Measurements from ENCODE around the gene ANKRD28. TPM values are rescaled to one million over a fixed set of nuclear protein-coding genes. Genes with fewer than 3 reads are reported as not detected.

The ANKRD28 gene
- total and polyA plus RNA-seq, 2 donors from 2014 or later, result 9.8 to 72.4 TPM

DNA sequence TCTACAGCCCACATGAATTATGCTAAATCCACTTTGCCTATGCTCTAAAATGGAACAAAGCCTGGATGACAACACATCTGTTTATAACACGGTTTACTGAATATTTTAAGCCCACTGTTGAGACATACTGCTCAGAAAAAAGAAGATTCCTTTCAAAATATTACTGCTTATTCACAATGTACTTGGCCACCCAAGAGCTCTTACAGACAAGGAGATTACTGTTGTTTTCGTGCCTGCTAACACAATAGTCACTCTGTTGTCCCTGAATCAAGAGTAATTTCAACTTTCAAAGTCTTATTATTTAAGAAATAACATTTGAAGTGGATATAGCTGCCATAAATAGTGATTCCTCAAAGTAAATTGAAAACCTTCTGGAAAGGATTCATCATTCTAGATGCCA lies 70.9 kb downstream of the ANKRD28 start:
- Histone ChIP-seq H3K27me3 (ENCODE audit: control insufficient read depth, insufficient read depth, low read length) (no peaks in the 10 kb centered on the region), H3K9ac (ENCODE audit: low read length in 3 of 3) (no peak overlapping the region), H3K4me3 (ENCODE audit: low read length in 3 of 3) (no peak overlapping the region), H3K9me3 (ENCODE audit: control insufficient read depth in 2 of 3, insufficient read depth in 1 of 3, low read length in 3 of 3) (no peaks in the 10 kb centered on the region), H3K36me3 (ENCODE audit: control insufficient read depth in 2 of 3, insufficient read depth in 3 of 3, low read length in 3 of 3) (no peaks in the 10 kb centered on the region), H3K4me1 (ENCODE audit: control insufficient read depth in 2 of 3, insufficient read depth in 2 of 3, low read depth in 1 of 3, low read length in 3 of 3) (no peaks in the 10 kb centered on the region), H3K27ac (ENCODE audit: low read depth in 2 of 2, low read length in 2 of 2) (no peak overlapping the region)
- FAIRE-seq (no peak), DNase-seq (no peak)
- TF ChIP-seq, protein P1, sequence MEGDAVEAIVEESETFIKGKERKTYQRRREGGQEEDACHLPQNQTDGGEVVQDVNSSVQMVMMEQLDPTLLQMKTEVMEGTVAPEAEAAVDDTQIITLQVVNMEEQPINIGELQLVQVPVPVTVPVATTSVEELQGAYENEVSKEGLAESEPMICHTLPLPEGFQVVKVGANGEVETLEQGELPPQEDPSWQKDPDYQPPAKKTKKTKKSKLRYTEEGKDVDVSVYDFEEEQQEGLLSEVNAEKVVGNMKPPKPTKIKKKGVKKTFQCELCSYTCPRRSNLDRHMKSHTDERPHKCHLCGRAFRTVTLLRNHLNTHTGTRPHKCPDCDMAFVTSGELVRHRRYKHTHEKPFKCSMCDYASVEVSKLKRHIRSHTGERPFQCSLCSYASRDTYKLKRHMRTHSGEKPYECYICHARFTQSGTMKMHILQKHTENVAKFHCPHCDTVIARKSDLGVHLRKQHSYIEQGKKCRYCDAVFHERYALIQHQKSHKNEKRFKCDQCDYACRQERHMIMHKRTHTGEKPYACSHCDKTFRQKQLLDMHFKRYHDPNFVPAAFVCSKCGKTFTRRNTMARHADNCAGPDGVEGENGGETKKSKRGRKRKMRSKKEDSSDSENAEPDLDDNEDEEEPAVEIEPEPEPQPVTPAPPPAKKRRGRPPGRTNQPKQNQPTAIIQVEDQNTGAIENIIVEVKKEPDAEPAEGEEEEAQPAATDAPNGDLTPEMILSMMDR (IDR thresholded peaks at IDR 0.05; ENCODE audit: borderline replicate concordance, extremely low read depth, insufficient read depth), result no peak
- intact Hi-C loops (cut with DNase I), result no loop called here

DNA sequence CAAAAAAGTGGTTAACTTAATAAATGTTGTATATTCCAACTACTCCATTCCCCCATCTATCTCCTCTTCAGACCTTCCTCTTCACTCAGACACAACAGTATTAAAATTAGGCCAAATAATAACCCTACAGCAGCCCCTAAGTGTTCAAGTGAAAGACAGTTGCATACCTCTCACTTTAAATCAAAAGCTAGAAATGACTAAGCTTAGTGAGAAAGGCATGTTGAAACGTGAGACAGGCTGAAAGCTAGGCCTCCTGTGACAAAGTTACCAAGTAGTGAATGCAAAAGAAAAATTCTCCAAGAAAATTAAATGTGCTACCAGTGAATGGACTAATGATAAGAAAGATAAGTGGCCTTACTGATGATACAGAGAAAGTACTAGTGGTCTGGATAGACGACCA lies 71.7 kb downstream of the ANKRD28 start:
- Histone ChIP-seq H3K9ac (ENCODE audit: low read length in 3 of 3) (no peak overlapping the region), H3K9me3 (ENCODE audit: control insufficient read depth in 2 of 3, insufficient read depth in 1 of 3, low read length in 3 of 3) (no peaks in the 10 kb centered on the region), H3K27me3 (ENCODE audit: control insufficient read depth, insufficient read depth, low read length) (no peaks in the 10 kb centered on the region), H3K27ac (ENCODE audit: low read depth in 2 of 2, low read length in 2 of 2) (no peak overlapping the region), H3K4me3 (ENCODE audit: low read length in 3 of 3) (no peak overlapping the region), H3K36me3 (ENCODE audit: control insufficient read depth in 2 of 3, insufficient read depth in 3 of 3, low read length in 3 of 3) (no peaks in the 10 kb centered on the region), H3K4me1 (ENCODE audit: control insufficient read depth in 2 of 3, insufficient read depth in 2 of 3, low read depth in 1 of 3, low read length in 3 of 3) (no peaks in the 10 kb centered on the region)
- TF ChIP-seq, protein P1 (IDR thresholded peaks at IDR 0.05; ENCODE audit: borderline replicate concordance, extremely low read depth, insufficient read depth), result no peak
- intact Hi-C loops (cut with DNase I), result no loop called here
- FAIRE-seq (no peak), DNase-seq (no peak)

- no peaks in the 10 kb centered on the region for H3K9me3 ChIP-seq (ENCODE audit: control insufficient read depth in 2 of 3, insufficient read depth in 1 of 3, low read length in 3 of 3)
- no peaks in the 10 kb centered on the region for H3K4me1 ChIP-seq (ENCODE audit: control insufficient read depth in 2 of 3, insufficient read depth in 2 of 3, low read depth in 1 of 3, low read length in 3 of 3)
- intact Hi-C loops (cut with DNase I), result no loop called here
- DNase-seq (no peak), FAIRE-seq (no peak)
- TF ChIP-seq, protein P1 (IDR thresholded peaks at IDR 0.05; ENCODE audit: borderline replicate concordance, extremely low read depth, insufficient read depth), result no peak
- no peaks in the 10 kb centered on the region for H3K36me3 ChIP-seq (ENCODE audit: control insufficient read depth in 2 of 3, insufficient read depth in 3 of 3, low read length in 3 of 3)
- no peak overlapping the region for H3K27ac ChIP-seq (ENCODE audit: low read depth in 2 of 2, low read length in 2 of 2)
- H3K27me3 ChIP-seq (ENCODE audit: control insufficient read depth, insufficient read depth, low read length), result no peaks in the 10 kb centered on the region
- H3K4me3 ChIP-seq (ENCODE audit: low read length in 3 of 3), result no peak overlapping the region
- H3K9ac ChIP-seq (ENCODE audit: low read length in 3 of 3), result no peak overlapping the region
These were observed 73.3 kb downstream of the ANKRD28 start for GRCh38 chr3:15724446-15724845.

DNA sequence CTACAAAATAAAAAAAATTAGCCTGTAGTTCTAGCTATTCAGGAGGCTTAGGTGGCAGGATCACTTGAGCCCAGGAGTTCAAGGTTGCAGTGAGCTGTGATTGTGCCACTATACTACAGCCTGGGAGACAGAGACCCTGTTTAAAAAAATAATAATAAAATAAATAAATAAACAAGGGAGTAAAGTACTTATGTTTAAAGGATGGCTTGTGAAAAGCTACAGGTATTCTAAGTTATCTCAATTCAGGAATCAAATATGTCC lies 74.2 kb downstream of the ANKRD28 start:
- TF ChIP-seq, protein P1 (IDR thresholded peaks at IDR 0.05; ENCODE audit: borderline replicate concordance, extremely low read depth, insufficient read depth), result no peak
- intact Hi-C loops (cut with DNase I), result no loop called here
- Histone ChIP-seq H3K9me3 (ENCODE audit: control insufficient read depth in 2 of 3, insufficient read depth in 1 of 3, low read length in 3 of 3) (no peaks in the 10 kb centered on the region), H3K4me3 (ENCODE audit: low read length in 3 of 3) (no peak overlapping the region), H3K27me3 (ENCODE audit: control insufficient read depth, insufficient read depth, low read length) (no peaks in the 10 kb centered on the region), H3K36me3 (ENCODE audit: control insufficient read depth in 2 of 3, insufficient read depth in 3 of 3, low read length in 3 of 3) (no peaks in the 10 kb centered on the region), H3K9ac (ENCODE audit: low read length in 3 of 3) (no peak overlapping the region), H3K27ac (ENCODE audit: low read depth in 2 of 2, low read length in 2 of 2) (no peak overlapping the region), H3K4me1 (ENCODE audit: control insufficient read depth in 2 of 3, insufficient read depth in 2 of 3, low read depth in 1 of 3, low read length in 3 of 3) (no peaks in the 10 kb centered on the region)
- FAIRE-seq (no peak), DNase-seq (no peak)

All from kidney (tissue), 14 donors.